Mesendoderm (in vitro differentiated cells): ENCODE measurements around the gene ZNF367.

ENCODE experiments used
- DNase-seq: peaks from one replicate; pipeline ENCODE4 v3.0.0; 2013
- H2AK5ac ChIP-seq: 2 replicates; pipeline ENCODE4 v1.6.1; 2013; ENCODE audit warnings: low read length, inconsistent platforms
- H2BK120ac ChIP-seq: 2 replicates; pipeline ENCODE4 v1.6.1; 2013; ENCODE audit warnings: low read depth, mild to moderate bottlenecking, low read length, moderate library complexity, mixed read lengths
- H2BK15ac ChIP-seq: replicated peaks from 2 replicates; pipeline ENCODE4 v1.6.1; 2013; ENCODE audit warnings: low read depth, mild to moderate bottlenecking, moderate library complexity
- H2BK5ac ChIP-seq: 2 replicates; pipeline ENCODE4 v1.6.1; 2013; ENCODE audit warnings: low read length, inconsistent platforms
- H3K18ac ChIP-seq: 2 replicates; pipeline ENCODE4 v1.6.1; 2013; ENCODE audit warnings: mild to moderate bottlenecking, low read length, mixed read lengths
- H3K23ac ChIP-seq: one replicate; pipeline ENCODE4 v1.6.1; 2013; ENCODE audit warnings: low read length
- H3K27ac ChIP-seq: 2 replicates; pipeline ENCODE4 v1.5.1; 2013; ENCODE audit warnings: low read depth, mild to moderate bottlenecking, inconsistent platforms, low read length, moderate library complexity
- H3K27me3 ChIP-seq: 2 replicates; pipeline ENCODE4 v1.6.1; 2013; ENCODE audit warnings: low read length, control low read depth, mild to moderate bottlenecking, inconsistent platforms; ENCODE audit not compliant: insufficient read depth, poor library complexity
- H3K36me3 ChIP-seq: 2 replicates; pipeline ENCODE4 v1.6.1; 2013; ENCODE audit warnings: low read length, inconsistent platforms; ENCODE audit not compliant: control insufficient read depth, insufficient read depth
- H3K4ac ChIP-seq: one replicate; pipeline ENCODE4 v1.6.1; 2013; ENCODE audit warnings: low read depth, mild to moderate bottlenecking, low read length, moderate library complexity
- H3K4me1 ChIP-seq: 2 replicates; pipeline ENCODE4 v1.6.1; 2013; ENCODE audit warnings: low read depth, low read length, inconsistent platforms; ENCODE audit not compliant: control insufficient read depth
- H3K4me2 ChIP-seq: 2 replicates; pipeline ENCODE4 v1.6.1; 2013; ENCODE audit warnings: low read length
- H3K4me3 ChIP-seq: 2 replicates; pipeline ENCODE4 v1.5.1; 2013; ENCODE audit warnings: mild to moderate bottlenecking, low read length
- H3K56ac ChIP-seq: one replicate; pipeline ENCODE4 v1.6.1; 2013; ENCODE audit warnings: low read length
- H3K79me1 ChIP-seq: 2 replicates; pipeline ENCODE4 v1.6.1; 2013; ENCODE audit warnings: low read length, inconsistent platforms
- H3K79me2 ChIP-seq: 2 replicates; pipeline ENCODE4 v1.6.1; 2013; ENCODE audit warnings: mild to moderate bottlenecking, low read length; ENCODE audit not compliant: control insufficient read depth, insufficient read depth
- H3K9ac ChIP-seq: 2 replicates; pipeline ENCODE4 v1.6.1; 2013; ENCODE audit warnings: low read length, inconsistent platforms
- H4K5ac ChIP-seq: one replicate; pipeline ENCODE4 v1.6.1; 2013; ENCODE audit warnings: low read length
- H4K8ac ChIP-seq: one replicate; pipeline ENCODE4 v1.6.1; 2013; ENCODE audit warnings: low read depth, mild to moderate bottlenecking, control low read depth, low read length, moderate library complexity
- WGBS: extraction: QIAGEN DNeasy Blood & Tissue Kit; methylation state at CpG from one replicate; pipeline ENCODE4 v1.1.7; 2013; ENCODE audit warnings: low lambda C conversion rate, missing lambda C conversion rate; ENCODE audit not compliant: insufficient coverage; ENCODE audit errors: extremely low coverage; 5-methylcytosine and 5-hydroxymethylcytosine counted together

Gene ZNF367

DNA sequence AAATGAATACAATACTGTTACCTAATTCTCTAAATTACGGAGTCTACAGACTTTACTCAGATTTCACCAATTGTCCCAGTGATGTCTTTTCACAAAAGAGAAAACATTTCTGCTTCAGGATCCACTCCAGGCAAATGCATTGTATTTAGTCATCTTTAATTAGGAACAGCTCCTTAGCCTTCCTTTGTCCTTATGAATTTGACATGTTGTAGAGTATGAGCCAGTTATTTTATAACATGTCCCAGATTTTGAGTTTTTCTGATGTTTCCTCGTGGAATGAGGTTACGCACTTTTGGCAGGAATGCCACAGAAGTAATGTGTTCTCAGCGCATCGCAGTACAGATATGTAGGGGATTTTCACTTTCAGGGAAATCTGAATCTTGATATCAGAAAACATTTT lies 42.3 kb upstream of the ZNF367 start:
- DNase-seq, result no peak
- Histone ChIP-seq H3K4ac (no peak overlapping the region), H4K8ac (no peak overlapping the region)

DNA sequence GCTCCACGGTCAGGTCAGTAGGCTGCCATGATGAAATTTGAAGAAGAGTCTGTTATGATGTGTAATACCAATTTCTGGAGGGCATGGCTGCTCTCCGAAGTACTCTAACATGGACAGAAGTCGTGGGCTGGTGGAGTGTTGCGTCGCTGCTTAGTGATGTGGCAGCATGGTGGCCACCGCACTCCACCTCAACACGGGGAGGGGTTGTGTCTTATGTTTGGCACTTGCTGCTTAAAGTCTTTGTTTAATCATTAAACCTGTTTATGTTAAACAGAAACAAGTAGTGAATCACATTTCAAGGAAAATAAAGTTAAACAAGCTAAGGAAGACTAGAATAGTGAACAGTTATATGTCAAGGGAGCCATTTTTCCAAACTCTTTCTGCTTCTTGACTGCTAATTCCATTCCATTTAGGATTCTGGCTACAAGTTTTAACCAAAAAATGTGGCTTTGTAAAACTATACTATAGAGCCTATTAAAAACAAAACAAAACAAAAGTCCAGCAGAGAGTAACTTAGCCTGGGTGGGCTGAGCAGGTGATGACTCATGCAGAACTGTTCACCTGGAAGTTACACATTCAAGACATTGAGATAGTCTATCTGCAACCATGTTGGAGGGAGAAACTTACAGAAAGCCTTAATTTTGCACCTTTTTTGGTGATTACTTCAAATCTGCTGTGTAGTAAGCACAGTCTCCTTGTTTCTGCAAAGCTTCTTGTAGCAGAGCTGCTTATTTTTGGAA lies 41.3 kb upstream of the ZNF367 start:
- DNase-seq, result no peak
- no peak overlapping the region for H2BK15ac ChIP-seq
- H2BK5ac ChIP-seq, result no peak overlapping the region
- H2BK120ac ChIP-seq, result no peak overlapping the region
- H3K4me3 ChIP-seq, result no peak overlapping the region
- no peaks in the 10 kb centered on the region for H3K27me3 ChIP-seq
- no peak overlapping the region for H3K4me2 ChIP-seq
- no peaks in the 10 kb centered on the region for H3K79me1 ChIP-seq
- H3K9ac ChIP-seq, result no peak overlapping the region
- no peaks in the 10 kb centered on the region for H3K36me3 ChIP-seq
- no peak overlapping the region for H3K4ac ChIP-seq
- no peak overlapping the region for H3K23ac ChIP-seq
- no CpG with 5 or more reads among the region's 7 CpGs for WGBS
- H4K5ac ChIP-seq, result no peak overlapping the region
- H3K79me2 ChIP-seq, result peaks cover 8% of the 10 kb centered on the region
- H3K27ac ChIP-seq, result no peak overlapping the region
- H3K56ac ChIP-seq, result no peak overlapping the region
- H2AK5ac ChIP-seq, result no peak overlapping the region
- H3K4me1 ChIP-seq, result no peaks in the 10 kb centered on the region
- no peak overlapping the region for H4K8ac ChIP-seq
- H3K18ac ChIP-seq, result no peak overlapping the region

More for the DNA sequence above, 42.3 kb upstream of the ZNF367 start:
- no peak overlapping the region for H4K5ac ChIP-seq
- no peak overlapping the region for H2BK120ac ChIP-seq
- no peaks in the 10 kb centered on the region for H3K27me3 ChIP-seq
- H3K56ac ChIP-seq, result no peak overlapping the region
- no peak overlapping the region for H2BK5ac ChIP-seq
- no CpG with 5 or more reads among the region's 5 CpGs for WGBS
- H3K4me2 ChIP-seq, result no peak overlapping the region
- H3K4me3 ChIP-seq, result no peak overlapping the region
- no peak overlapping the region for H3K27ac ChIP-seq
- H3K79me1 ChIP-seq, result no peaks in the 10 kb centered on the region
- no peak overlapping the region for H3K9ac ChIP-seq
- H3K23ac ChIP-seq, result no peak overlapping the region
- H2AK5ac ChIP-seq, result no peak overlapping the region
- peaks cover 2% of the 10 kb centered on the region for H3K79me2 ChIP-seq
- no peaks in the 10 kb centered on the region for H3K4me1 ChIP-seq
- H3K18ac ChIP-seq, result no peak overlapping the region
- no peak overlapping the region for H2BK15ac ChIP-seq
- H3K36me3 ChIP-seq, result no peaks in the 10 kb centered on the region

DNA sequence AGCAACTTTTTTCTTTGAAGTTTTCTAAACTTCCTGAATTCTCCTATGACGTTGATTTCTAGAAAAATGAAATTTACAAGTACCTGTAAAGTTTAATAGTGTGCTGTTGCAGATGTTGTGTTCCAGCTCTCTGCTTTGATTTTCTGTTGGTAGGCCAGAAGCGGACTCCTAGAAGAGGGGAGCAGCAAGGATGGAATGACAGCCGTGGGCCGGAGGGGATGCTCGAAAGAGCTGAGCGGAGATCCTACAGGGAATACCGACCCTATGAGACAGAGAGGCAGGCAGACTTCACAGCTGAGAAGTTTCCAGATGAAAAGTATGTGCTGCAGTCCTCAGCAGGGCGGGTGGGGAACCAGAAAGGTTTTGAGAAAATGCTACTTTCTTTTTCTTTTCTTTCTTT lies 40.1 kb upstream of the ZNF367 start:
- Histone ChIP-seq H3K18ac (no peak overlapping the region), H3K27ac (no peak overlapping the region), H3K36me3 (no peaks in the 10 kb centered on the region), H2AK5ac (no peak overlapping the region), H3K27me3 (no peaks in the 10 kb centered on the region), H4K5ac (no peak overlapping the region), H3K4me3 (no peak overlapping the region), H3K79me2 (peaks cover 10% of the 10 kb centered on the region), H3K9ac (no peak overlapping the region), H3K4me1 (no peaks in the 10 kb centered on the region), H2BK120ac (no peak overlapping the region), H3K56ac (no peak overlapping the region), H4K8ac (no peak overlapping the region), H2BK15ac (no peak overlapping the region), H3K4me2 (no peak overlapping the region), H2BK5ac (no peak overlapping the region), H3K4ac (no peak overlapping the region), H3K23ac (no peak overlapping the region), H3K79me1 (no peaks in the 10 kb centered on the region)
- no peak for DNase-seq
- WGBS, result no CpG with 5 or more reads among the region's 8 CpGs

DNA sequence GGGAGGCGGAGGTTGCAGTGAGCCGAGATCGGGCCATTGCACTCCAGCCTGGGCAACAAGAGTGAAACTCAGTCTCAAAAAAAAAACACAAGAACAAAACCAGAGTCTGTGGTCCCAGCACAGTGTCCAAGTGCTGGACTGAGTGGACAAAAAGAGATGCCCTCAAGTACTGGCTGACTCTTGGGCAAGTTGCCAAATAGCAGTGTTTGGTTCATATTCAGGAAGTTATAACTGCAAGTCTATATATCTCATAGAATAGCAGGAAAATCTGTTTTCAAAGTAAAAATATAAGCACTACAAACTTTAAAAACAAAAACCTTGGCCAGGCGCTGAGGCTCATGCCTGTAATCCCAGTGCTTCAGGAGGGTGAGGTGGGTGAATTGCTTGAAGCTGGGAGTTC lies 39.1 kb upstream of the ZNF367 start:
- Histone ChIP-seq H3K27me3 (no peaks in the 10 kb centered on the region), H4K5ac (no peak overlapping the region), H3K23ac (no peak overlapping the region), H2AK5ac (no peak overlapping the region), H3K56ac (no peak overlapping the region), H3K4me2 (no peak overlapping the region), H2BK120ac (no peak overlapping the region), H3K79me1 (no peaks in the 10 kb centered on the region), H3K9ac (no peak overlapping the region), H3K4me3 (no peak overlapping the region), H3K27ac (no peak overlapping the region), H3K79me2 (peaks cover 10% of the 10 kb centered on the region), H3K18ac (no peak overlapping the region), H3K4ac (no peak overlapping the region), H3K36me3 (no peaks in the 10 kb centered on the region), H2BK5ac (no peak overlapping the region), H3K4me1 (no peaks in the 10 kb centered on the region), H4K8ac (no peak overlapping the region), H2BK15ac (no peak overlapping the region)
- no peak for DNase-seq
- WGBS, result no CpG with 5 or more reads among the region's 4 CpGs

DNA sequence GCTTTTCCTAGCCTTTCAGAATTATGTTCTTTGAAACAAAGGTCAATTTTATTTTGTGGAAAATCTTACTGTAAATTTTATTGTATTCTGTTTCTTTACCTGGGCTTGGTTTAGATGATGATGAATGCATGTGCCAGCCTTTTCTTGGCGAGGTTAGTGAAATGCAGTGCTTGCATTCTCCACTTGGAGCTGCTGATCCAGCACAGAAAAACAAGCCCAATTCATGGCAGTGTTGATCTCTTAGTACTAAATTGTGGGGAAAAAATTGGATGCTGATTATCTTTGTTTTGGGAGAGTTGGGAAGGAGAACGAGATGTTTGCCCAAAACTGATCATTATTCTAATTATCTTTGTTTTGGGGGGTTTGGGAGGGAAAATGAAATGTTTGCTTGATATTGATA lies 35.5 kb upstream of the ZNF367 start:
- no peak overlapping the region for H3K9ac ChIP-seq
- H2AK5ac ChIP-seq, result no peak overlapping the region
- H2BK15ac ChIP-seq, result no peak overlapping the region
- H4K8ac ChIP-seq, result no peak overlapping the region
- no peak overlapping the region for H3K27ac ChIP-seq
- no peaks in the 10 kb centered on the region for H3K27me3 ChIP-seq
- H4K5ac ChIP-seq, result no peak overlapping the region
- no peaks in the 10 kb centered on the region for H3K36me3 ChIP-seq
- H3K18ac ChIP-seq, result no peak overlapping the region
- no peaks in the 10 kb centered on the region for H3K79me1 ChIP-seq
- H3K4me2 ChIP-seq, result no peak overlapping the region
- peak; percentile 48 for DNase-seq
- H3K23ac ChIP-seq, result no peak overlapping the region
- peaks cover 15% of the 10 kb centered on the region for H3K79me2 ChIP-seq
- H2BK5ac ChIP-seq, result no peak overlapping the region
- H3K56ac ChIP-seq, result no peak overlapping the region
- no peaks in the 10 kb centered on the region for H3K4me1 ChIP-seq
- H2BK120ac ChIP-seq, result no peak overlapping the region
- WGBS, result no CpG with 5 or more reads among the region's 2 CpGs
- no peak overlapping the region for H3K4ac ChIP-seq
- H3K4me3 ChIP-seq, result no peak overlapping the region
